HFFc6 (cell line): ENCODE results near the gene PHC2. TPM values are rescaled to one million over a fixed set of nuclear protein-coding genes. Genes with fewer than 3 reads are reported as not detected.

Source experiments
- DNase-seq: peaks from one replicate; pipeline ENCODE4 v3.0.0-alpha.2; 2018
- H3K27ac Mint-ChIP-seq: 2 replicates; pipeline ENCODE4 v1.8.0; 2020; ENCODE audit warnings: mild to moderate bottlenecking, mixed read lengths
- H3K27me3 Mint-ChIP-seq: 2 replicates; pipeline ENCODE4 v1.8.0; 2021; ENCODE audit warnings: mild to moderate bottlenecking, moderate library complexity, mixed read lengths; ENCODE audit not compliant: insufficient read depth
- H3K36me3 Mint-ChIP-seq: 2 replicates; pipeline ENCODE4 v1.8.0; 2021; ENCODE audit warnings: low read depth, mixed read lengths
- H3K4me1 Mint-ChIP-seq: 2 replicates; pipeline ENCODE4 v1.8.0; 2020; ENCODE audit warnings: low read depth, mixed read lengths
- H3K4me3 Mint-ChIP-seq: 2 replicates; pipeline ENCODE4 v1.8.0; 2020; ENCODE audit warnings: mild to moderate bottlenecking, moderate library complexity, mixed read lengths
- H3K9me3 Mint-ChIP-seq: 2 replicates; pipeline ENCODE4 v1.8.0; 2020; ENCODE audit warnings: mild to moderate bottlenecking, mixed read lengths
- CTCF ChIP-seq: fragments of 200-600 bp; sonication (generic); IDR thresholded peaks from 2 replicates; pipeline ENCODE4 v1.5.0; 2021; ENCODE audit warnings: antibody characterized with exemption, mild to moderate bottlenecking
- total RNA-seq, 6 experiments: library from RNA; stranded (reverse); fragmentation: NEBNext Ultra II Directional; extraction: Animal tissue kit (Norgen Biotek cat#: 25700); gene quantifications; 2 replicates in 1 of 6; 3 replicates in 5 of 6; pipeline ENCODE4 v1.2.3, GENCODE V29; 2021

PHC2 gene
- total RNA-seq, 6 experiments from 2014 or later: 86.5 to 105 (median 99.6) TPM

DNA sequence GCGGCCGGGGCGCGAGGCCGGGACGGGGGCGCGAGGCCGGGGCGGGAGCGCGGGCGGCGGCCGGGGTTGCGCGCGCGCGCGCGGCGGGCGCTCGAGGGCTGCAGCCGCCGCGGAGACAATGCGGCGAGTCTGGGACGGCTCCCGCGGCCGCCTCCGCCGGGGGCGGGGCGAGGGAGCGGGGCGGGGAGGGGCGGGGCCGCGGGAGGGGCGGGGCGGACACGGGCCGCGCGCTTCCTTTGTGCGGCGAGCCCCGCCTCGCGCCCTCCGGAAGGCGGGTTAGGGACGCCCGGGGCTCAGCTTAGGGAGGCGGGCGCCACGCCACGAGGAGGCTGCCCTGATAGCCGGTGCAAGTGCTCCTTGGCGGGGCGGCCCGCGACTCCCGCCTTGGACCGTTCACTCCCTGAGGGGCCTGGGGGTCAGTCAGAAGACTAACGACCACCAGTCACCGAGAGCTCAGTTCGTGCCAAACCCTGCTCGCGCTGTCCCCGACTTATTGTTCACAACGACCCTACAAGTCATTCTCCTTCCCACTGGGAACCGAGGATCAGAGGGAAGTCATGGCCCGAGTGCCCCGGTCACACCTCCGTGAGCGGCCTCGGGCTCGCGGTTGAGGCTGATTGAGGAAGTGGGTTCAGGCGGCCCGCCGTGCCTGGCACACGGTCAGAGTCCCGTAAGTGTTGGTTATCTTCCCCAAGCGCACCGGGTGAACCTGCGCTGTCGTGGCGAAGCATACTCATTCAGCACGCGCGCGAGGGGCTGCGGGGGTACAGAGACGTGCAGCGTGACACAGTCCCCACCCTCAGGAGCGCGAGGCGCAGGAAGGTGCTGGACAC, 80.9 kb downstream of the PHC2 start:
- H3K27ac Mint-ChIP-seq: peak overlapping the region; percentile 83
- peaks cover 26% of the 10 kb centered on the region for H3K36me3 Mint-ChIP-seq
- no peak for TF ChIP-seq CTCF
- no peaks in the 10 kb centered on the region; the same call in 1 of the 2 replicates for H3K27me3 Mint-ChIP-seq
- peak overlapping the region; percentile 89 for H3K4me3 Mint-ChIP-seq
- no peaks in the 10 kb centered on the region for H3K9me3 Mint-ChIP-seq
- H3K4me1 Mint-ChIP-seq: peaks cover 44% of the 10 kb centered on the region
- DNase-seq: peak; percentile 54

DNA sequence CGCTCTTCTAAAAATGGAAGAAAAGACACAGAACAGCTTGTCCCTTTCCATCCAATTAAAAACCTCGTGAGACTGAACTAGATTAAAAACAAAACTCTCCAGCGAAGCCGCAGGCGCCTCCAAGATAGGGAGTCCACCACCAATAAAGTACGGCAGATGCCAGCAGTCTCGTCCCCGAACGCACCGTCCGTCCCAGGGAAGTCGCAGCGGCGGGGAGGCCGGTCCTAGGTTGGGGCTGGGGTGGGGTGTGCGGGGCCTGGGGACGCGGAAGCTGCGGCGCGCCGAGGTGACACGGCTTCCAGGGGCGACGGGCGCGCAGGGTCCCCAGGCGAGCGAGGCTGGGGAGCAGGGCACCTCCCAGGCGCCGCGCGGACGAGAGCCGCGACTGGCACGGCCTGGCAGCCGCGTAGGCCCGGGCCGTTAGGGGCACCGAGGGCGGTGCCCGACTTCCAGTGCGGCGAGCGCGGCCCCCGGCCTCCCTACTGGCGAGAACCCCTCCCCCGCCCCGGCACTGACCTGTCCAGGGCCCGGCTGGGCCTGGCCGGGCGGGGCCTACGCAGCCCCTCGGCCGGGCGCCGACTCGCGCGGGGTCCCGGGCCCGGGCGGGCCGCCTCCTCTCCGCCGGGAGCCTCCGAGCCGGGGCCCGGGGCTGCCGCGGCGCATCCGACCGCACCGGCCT, 81.7 kb downstream of the PHC2 start:
- Mint-ChIP-seq H3K27ac (peak overlapping the region; percentile 96), H3K4me3 (peak overlapping the region; percentile 93), H3K27me3 (no peaks in the 10 kb centered on the region; the same call in 1 of the 2 replicates), H3K36me3 (peaks cover 31% of the 10 kb centered on the region), H3K4me1 (peaks cover 52% of the 10 kb centered on the region), H3K9me3 (no peaks in the 10 kb centered on the region)
- DNase-seq: no peak
- TF ChIP-seq CTCF: no peak

GRCh38 chr1:33348676-33349080, 82.2 kb downstream of the PHC2 start:
- H3K4me1 Mint-ChIP-seq: peaks cover 57% of the 10 kb centered on the region
- peak overlapping the region; percentile 96 for H3K27ac Mint-ChIP-seq
- H3K36me3 Mint-ChIP-seq: peaks cover 36% of the 10 kb centered on the region
- H3K9me3 Mint-ChIP-seq: no peaks in the 10 kb centered on the region
- no peak for TF ChIP-seq CTCF
- peak overlapping the region; percentile 93 for H3K4me3 Mint-ChIP-seq
- no peaks in the 10 kb centered on the region; the same call in 1 of the 2 replicates for H3K27me3 Mint-ChIP-seq
- DNase-seq: no peak

GRCh38 chr1:33348194-33348593, 82.7 kb downstream of the PHC2 start:
- Mint-ChIP-seq H3K36me3 (peaks cover 40% of the 10 kb centered on the region), H3K9me3 (no peaks in the 10 kb centered on the region), H3K27me3 (no peaks in the 10 kb centered on the region), H3K4me3 (peak overlapping the region; percentile 93), H3K27ac (peak overlapping the region; percentile 96), H3K4me1 (peaks cover 62% of the 10 kb centered on the region)
- TF ChIP-seq CTCF: no peak
- DNase-seq: no peak

GRCh38 chr1:33347650-33347992, 83.3 kb downstream of the PHC2 start:
- H3K36me3 Mint-ChIP-seq: peaks cover 43% of the 10 kb centered on the region
- peaks cover 68% of the 10 kb centered on the region for H3K4me1 Mint-ChIP-seq
- no peak for TF ChIP-seq CTCF
- DNase-seq: no peak
- peak overlapping the region; percentile 96 for H3K27ac Mint-ChIP-seq
- peak overlapping the region; percentile 93 for H3K4me3 Mint-ChIP-seq
- H3K27me3 Mint-ChIP-seq: no peaks in the 10 kb centered on the region
- H3K9me3 Mint-ChIP-seq: no peaks in the 10 kb centered on the region
